Endothelial cell of umbilical vein (primary cell): ENCODE results near the gene SLC39A8. TPM values are rescaled to one million over a fixed set of nuclear protein-coding genes. Genes with fewer than 3 reads are reported as not detected.

Experiments used
- BruUV-seq: library from RNA; stranded (reverse); fragments of 400-500 nt; replicated peaks from 2 replicates; lab custom pipeline; 2021; lab: Mats Ljungman, UMichigan
- CTCF ChIA-PET: fragments of 300-600, 350-600 bp; sonication (Branson Sonifier 250); formaldehyde crosslinking; loops from one replicate; lab custom pipeline; 2021; ENCODE audit warnings: antibody characterized with exemption, inconsistent platforms; lab: Charles Lee
- POLR2A ChIA-PET: fragments of 300-600, 350-600 bp; sonication (Branson Sonifier 250); formaldehyde crosslinking; loops from one replicate; lab custom pipeline; 2021; ENCODE audit warnings: antibody characterized with exemption, inconsistent platforms; lab: Charles Lee
- DNase-seq: peaks from one replicate; pipeline ENCODE4 v3.0.0-alpha.2; 2011; ENCODE audit warnings: low read depth, low spot score
- FAIRE-seq: peaks from 2 replicates; lab custom pipeline; 2011; peaks lifted over from hg19 to GRCh38; lab: Jason Lieb, UNC
- H2AFZ ChIP-seq: 2 replicates; pipeline ENCODE4 v1.6.0; 2012; ENCODE audit warnings: low read depth, low read length, control low read depth, inconsistent platforms
- H3K27ac ChIP-seq: 2 replicates; pipeline ENCODE4 v1.5.1; 2011; ENCODE audit warnings: low read depth, mild to moderate bottlenecking, control low read depth, low read length, moderate library complexity; ENCODE audit not compliant: insufficient read depth
- H3K27me3 ChIP-seq, 2 experiments: 2 replicates each; pipeline versions ENCODE4 v1.6.0 to v1.6.1; 2011; ENCODE audit warnings: low read length in 2 of 2, mixed read lengths in 1 of 2; ENCODE audit not compliant: control insufficient read depth in 2 of 2, insufficient read depth in 2 of 2
- H3K36me3 ChIP-seq, 2 experiments: 2 replicates in 1 of 2; 3 replicates in 1 of 2; pipeline ENCODE4 v1.5.1; 2011; ENCODE audit warnings: low read length in 2 of 2, mild to moderate bottlenecking in 1 of 2, moderate library complexity in 1 of 2; ENCODE audit not compliant: control insufficient read depth in 2 of 2, insufficient read depth in 2 of 2; ENCODE audit errors: extremely low read depth in 1 of 2
- H3K4me1 ChIP-seq: 3 replicates; pipeline ENCODE4 v1.5.1; 2011; ENCODE audit warnings: mild to moderate bottlenecking, low read length; ENCODE audit not compliant: control insufficient read depth, insufficient read depth; ENCODE audit errors: extremely low read depth
- H3K4me2 ChIP-seq: 2 replicates; pipeline ENCODE4 v1.6.1; 2011; ENCODE audit warnings: low read length, control low read depth, mixed read lengths; ENCODE audit not compliant: insufficient read depth
- H3K4me3 ChIP-seq, 3 experiments: fragments of 200-600 bp in 1 of 3; sonication (generic), shearing (Covaris generic) in 1 of 3; replicated peaks in 1 of 3; 2 replicates each; pipeline ENCODE4 v1.5.1; 2011 to 2016; ENCODE audit warnings: control low read depth in 3 of 3, low read length in 3 of 3, mild to moderate bottlenecking in 2 of 3, inconsistent platforms in 1 of 3, low read depth in 1 of 3, moderate library complexity in 1 of 3; ENCODE audit not compliant: insufficient read depth in 1 of 3
- H3K79me2 ChIP-seq: 2 replicates; pipeline ENCODE4 v1.6.0; 2012; ENCODE audit warnings: low read length, inconsistent platforms; ENCODE audit not compliant: control insufficient read depth, insufficient read depth
- H3K9ac ChIP-seq: replicated peaks from 2 replicates; pipeline ENCODE3; 2011; ENCODE audit warnings: low read length, control low read depth; ENCODE audit not compliant: insufficient read depth; ENCODE audit errors: extremely low read depth
- H3K9me1 ChIP-seq: replicated peaks from 3 replicates; pipeline ENCODE4 v1.6.0; 2011; ENCODE audit warnings: mild to moderate bottlenecking, low read length; ENCODE audit not compliant: control insufficient read depth, insufficient read depth; ENCODE audit errors: extremely low read depth
- H3K9me3 ChIP-seq: replicated peaks from 2 replicates; pipeline ENCODE4 v1.5.1; 2012; ENCODE audit warnings: low read length, inconsistent platforms; ENCODE audit not compliant: control insufficient read depth, insufficient read depth
- H4K20me1 ChIP-seq: replicated peaks from 2 replicates; pipeline ENCODE3; 2011; ENCODE audit warnings: mild to moderate bottlenecking, low read length; ENCODE audit not compliant: control insufficient read depth, insufficient read depth; ENCODE audit errors: extremely low read depth
- EZH2 ChIP-seq: IDR thresholded peaks from 2 replicates; pipeline ENCODE4 v1.6.1; 2012; ENCODE audit warnings: borderline replicate concordance, low read depth, mild to moderate bottlenecking, moderate library complexity, low read length, inconsistent platforms; ENCODE audit not compliant: severe bottlenecking
- FOS ChIP-seq: IDR thresholded peaks from 2 replicates; pipeline ENCODE4 v1.6.1; 2011; ENCODE audit warnings: mild to moderate bottlenecking, low read length, moderate library complexity, borderline replicate concordance; ENCODE audit not compliant: insufficient read depth
- GATA2 ChIP-seq: IDR thresholded peaks from 2 replicates; pipeline ENCODE4 v1.7.0; 2011; ENCODE audit warnings: low read depth, mild to moderate bottlenecking, moderate library complexity, mixed read lengths, low read length; ENCODE audit not compliant: insufficient read length, insufficient read depth
- JUN ChIP-seq: IDR thresholded peaks from 2 replicates; pipeline ENCODE4 v1.6.1; 2011; ENCODE audit warnings: borderline replicate concordance, low read depth; ENCODE audit not compliant: insufficient read length, insufficient read depth
- MYC ChIP-seq: IDR thresholded peaks from one replicate; pipeline ENCODE4 v1.6.1; 2011; ENCODE audit warnings: mild to moderate bottlenecking, low read depth, low read length
- POLR2A ChIP-seq: IDR thresholded peaks from 2 replicates; pipeline ENCODE4 v1.6.1; 2012; ENCODE audit warnings: low read depth, mild to moderate bottlenecking, control low read depth, low read length
- POLR2AphosphoS5 ChIP-seq: IDR thresholded peaks from 2 replicates; pipeline ENCODE4 v1.6.1; 2012; ENCODE audit warnings: low read depth, mild to moderate bottlenecking, control low read depth, low read length, moderate library complexity; ENCODE audit not compliant: insufficient read depth
- dilution Hi-C: fragments of 300-500 bp; cut with MboI; formaldehyde crosslinking; loops from one replicate; pipeline ENCODE4 v1.15.0; 2019; ENCODE audit warnings: low sequenced_read_pairs; ENCODE audit not compliant: extremely low pct_ligation_motif_present
- intact Hi-C: fragments of 100-400 bp; cut with micrococcal nuclease; formaldehyde crosslinking; loops from one replicate; pipeline ENCODE4 v1.10.0; 2022
- polyA plus RNA-seq, 4 experiments: library from polyadenylated mRNA; depleted of rRNA in 3 of 4; stranded (reverse) in 3 of 4; unstranded in 1 of 4; fragments of >200 nt; gene quantifications; 2 replicates each; pipeline versions ENCODE4 v1.2.1 to v1.2.3, GENCODE V29; 2011 to 2012; ENCODE audit warnings: missing spikeins in 1 of 4
- total RNA-seq: library from RNA; stranded (reverse); gene quantifications from 2 replicates; pipeline ENCODE4 v1.2.3, GENCODE V29; 2021
- TF ChIP-seq, protein P1 (sequence below), 2 donors: IDR thresholded peaks; 1 replicate in 1 of 2; 2 replicates in 1 of 2; pipeline ENCODE4 v1.5.1; 2011; ENCODE audit warnings: low read length in 2 of 2, mild to moderate bottlenecking in 2 of 2, moderate library complexity in 2 of 2, control low read depth in 1 of 2, inconsistent platforms in 1 of 2, low read depth in 1 of 2; ENCODE audit not compliant: insufficient read depth in 1 of 2; ENCODE audit errors: extremely low read depth in 1 of 2
- TF ChIP-seq, protein P2 (sequence below): IDR thresholded peaks from 2 replicates; pipeline ENCODE4 v1.6.1; 2011; ENCODE audit not compliant: insufficient read depth, insufficient read length

The SLC39A8 gene
- total and polyA plus RNA-seq, 2 donors (not counting 3 experiments of a cell fraction or from before 2014, with no cell fraction given) = 1.7 to 6.7 TPM

DNA sequence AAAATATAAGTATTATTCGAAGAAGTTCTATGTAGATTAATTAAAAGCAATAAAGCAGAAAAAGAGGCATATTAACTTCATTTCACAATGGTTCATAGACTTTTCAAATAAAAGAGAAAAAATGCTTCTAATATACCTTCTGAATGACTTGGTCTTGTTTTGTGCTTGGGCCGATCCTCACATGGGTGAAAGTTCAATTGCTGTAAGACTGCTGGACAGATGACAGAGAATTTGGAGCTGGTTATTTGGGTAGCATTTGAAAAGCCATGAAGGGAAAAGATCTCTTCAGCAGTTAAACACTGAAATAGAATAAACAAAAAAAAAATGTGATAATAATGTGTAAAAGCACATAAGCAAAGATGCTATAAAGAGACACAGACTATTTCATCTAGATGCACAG is 29.8 kb downstream of the SLC39A8 start:
- Histone ChIP-seq H3K9me1 (no peaks in the 10 kb centered on the region), H3K79me2 (no peaks in the 10 kb centered on the region), H4K20me1 (no peaks in the 10 kb centered on the region), H3K36me3 (no peaks in the 10 kb centered on the region), H3K9ac (no peak overlapping the region), H3K4me1 (no peaks in the 10 kb centered on the region), H2AFZ (no peak overlapping the region), H3K4me2 (no peak overlapping the region), H3K27ac (no peak overlapping the region), H3K27me3 (no peaks in the 10 kb centered on the region), H3K9me3 (no peaks in the 10 kb centered on the region), H3K4me3 (no peak overlapping the region)
- no peak for TF ChIP-seq POLR2AphosphoS5
- TF ChIP-seq, protein P1, sequence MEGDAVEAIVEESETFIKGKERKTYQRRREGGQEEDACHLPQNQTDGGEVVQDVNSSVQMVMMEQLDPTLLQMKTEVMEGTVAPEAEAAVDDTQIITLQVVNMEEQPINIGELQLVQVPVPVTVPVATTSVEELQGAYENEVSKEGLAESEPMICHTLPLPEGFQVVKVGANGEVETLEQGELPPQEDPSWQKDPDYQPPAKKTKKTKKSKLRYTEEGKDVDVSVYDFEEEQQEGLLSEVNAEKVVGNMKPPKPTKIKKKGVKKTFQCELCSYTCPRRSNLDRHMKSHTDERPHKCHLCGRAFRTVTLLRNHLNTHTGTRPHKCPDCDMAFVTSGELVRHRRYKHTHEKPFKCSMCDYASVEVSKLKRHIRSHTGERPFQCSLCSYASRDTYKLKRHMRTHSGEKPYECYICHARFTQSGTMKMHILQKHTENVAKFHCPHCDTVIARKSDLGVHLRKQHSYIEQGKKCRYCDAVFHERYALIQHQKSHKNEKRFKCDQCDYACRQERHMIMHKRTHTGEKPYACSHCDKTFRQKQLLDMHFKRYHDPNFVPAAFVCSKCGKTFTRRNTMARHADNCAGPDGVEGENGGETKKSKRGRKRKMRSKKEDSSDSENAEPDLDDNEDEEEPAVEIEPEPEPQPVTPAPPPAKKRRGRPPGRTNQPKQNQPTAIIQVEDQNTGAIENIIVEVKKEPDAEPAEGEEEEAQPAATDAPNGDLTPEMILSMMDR (IDR thresholded peaks at IDR 0.05; ENCODE audit: extremely low read depth in 1 of 2, insufficient read depth in 1 of 2, low read depth in 1 of 2, low read length in 2 of 2) = no peak
- TF ChIP-seq, protein P2, sequence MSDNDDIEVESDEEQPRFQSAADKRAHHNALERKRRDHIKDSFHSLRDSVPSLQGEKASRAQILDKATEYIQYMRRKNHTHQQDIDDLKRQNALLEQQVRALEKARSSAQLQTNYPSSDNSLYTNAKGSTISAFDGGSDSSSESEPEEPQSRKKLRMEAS = no peak
- no peak for TF ChIP-seq EZH2
- TF ChIP-seq MYC = no peak
- TF ChIP-seq GATA2 = no peak
- no peak for TF ChIP-seq JUN
- no peak for TF ChIP-seq FOS
- TF ChIP-seq POLR2A = no peak
- POLR2A ChIA-PET = no interaction called here
- dilution Hi-C loops = no loop called here
- DNase-seq (no peak), FAIRE-seq (no peak)
- CTCF ChIA-PET = interaction anchor here (1.8 kb wide), 1 partner anchor 12 kb away, joined by 5 read pairs; no protein-coding TSS in a partner anchor
- no TSS peak for BruUV-seq
- intact Hi-C loops = no loop called here
